Measurements from ENCODE around the gene ZNF524. TPM values are rescaled to one million over a fixed set of nuclear protein-coding genes. Genes with fewer than 3 reads are reported as not detected.

The ZNF524 gene
- total and polyA plus RNA-seq, 9 of the 15 experiments (the other 6 are each of a cell fraction or from before 2014, with no cell fraction given), result 0.08 to 15.6 (median 2.9) TPM

DNA sequence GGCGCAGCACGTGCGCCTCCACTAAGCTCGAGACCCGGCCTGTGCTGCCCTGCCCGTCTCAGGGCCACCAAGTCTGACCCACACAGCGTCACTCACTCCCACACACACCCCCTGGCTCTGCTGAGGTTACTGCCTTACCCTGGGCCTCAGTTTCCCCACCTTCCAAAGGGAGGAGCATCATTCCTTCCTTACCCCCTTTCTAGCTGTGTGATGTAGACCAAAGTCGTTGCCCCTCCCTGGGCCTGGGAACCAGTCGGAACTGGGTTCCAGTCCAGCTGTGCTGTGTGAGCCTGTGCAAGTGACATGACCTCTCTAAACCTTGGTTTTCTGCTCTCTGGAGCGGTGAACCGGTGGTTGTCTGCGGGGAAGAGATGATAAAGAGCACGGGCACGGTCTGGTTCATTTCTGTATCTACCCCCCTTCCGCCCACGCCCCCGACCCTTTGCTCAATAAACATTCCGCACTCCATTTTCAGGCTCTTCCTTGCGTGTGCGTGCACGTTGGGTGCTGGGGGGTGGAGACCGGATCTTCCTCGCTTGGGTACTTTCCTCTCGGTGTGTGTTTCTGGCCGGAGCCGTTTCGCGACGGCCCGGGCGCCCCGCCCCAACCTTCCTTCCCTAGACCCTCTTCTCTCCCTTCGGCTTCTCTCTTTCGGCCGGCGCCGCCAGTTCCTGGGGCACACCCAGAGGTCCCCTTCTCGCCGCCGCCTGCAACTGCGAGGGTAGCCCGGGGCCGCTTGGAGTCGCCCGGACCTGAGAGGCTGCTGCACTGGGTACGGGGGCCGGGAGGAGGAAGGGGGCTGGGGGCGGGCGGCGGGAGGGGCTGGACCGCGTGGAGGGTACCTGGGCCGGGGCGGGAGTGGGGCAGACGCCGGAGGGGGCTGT, 43.2 kb downstream of the ZNF524 start, which contains the start of gene ZNF581 (continued):
- TF ChIP-seq TCF3 (CRISPR knock-in tag; IDR thresholded peaks at IDR 0.05), result no peak
- TF ChIP-seq SNRNP70 (optimal IDR thresholded peaks at IDR 0.05; ENCODE audit: low read depth, low read length), result no peak
- no peak for TF ChIP-seq ZNF232 (CRISPR knock-in tag; IDR thresholded peaks at IDR 0.05)
- TF ChIP-seq PRDM10 (IDR thresholded peaks at IDR 0.05; ENCODE audit: partially characterized antibody), result peak; percentile 25
- TF ChIP-seq, protein P1, sequence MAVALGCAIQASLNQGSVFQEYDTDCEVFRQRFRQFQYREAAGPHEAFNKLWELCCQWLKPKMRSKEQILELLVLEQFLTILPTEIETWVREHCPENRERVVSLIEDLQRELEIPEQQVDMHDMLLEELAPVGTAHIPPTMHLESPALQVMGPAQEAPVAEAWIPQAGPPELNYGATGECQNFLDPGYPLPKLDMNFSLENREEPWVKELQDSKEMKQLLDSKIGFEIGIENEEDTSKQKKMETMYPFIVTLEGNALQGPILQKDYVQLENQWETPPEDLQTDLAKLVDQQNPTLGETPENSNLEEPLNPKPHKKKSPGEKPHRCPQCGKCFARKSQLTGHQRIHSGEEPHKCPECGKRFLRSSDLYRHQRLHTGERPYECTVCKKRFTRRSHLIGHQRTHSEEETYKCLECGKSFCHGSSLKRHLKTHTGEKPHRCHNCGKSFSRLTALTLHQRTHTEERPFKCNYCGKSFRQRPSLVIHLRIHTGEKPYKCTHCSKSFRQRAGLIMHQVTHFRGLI (CRISPR knock-in tag; IDR thresholded peaks at IDR 0.05), result no peak
- no peak for TF ChIP-seq ZBTB33 (CRISPR knock-in tag; IDR thresholded peaks at IDR 0.05)
- no peak for TF ChIP-seq ZNF592 (IDR thresholded peaks at IDR 0.05)
- TF ChIP-seq SAFB2 (IDR thresholded peaks at IDR 0.05; ENCODE audit: borderline replicate concordance, low read depth, low read length, severe bottlenecking), result no peak
- TF ChIP-seq ZNF277 (CRISPR knock-in tag; IDR thresholded peaks at IDR 0.05; ENCODE audit: borderline replicate concordance), result no peak
- no peak for TF ChIP-seq CCAR2 (IDR thresholded peaks at IDR 0.05; ENCODE audit: low read depth, low read length)
